Loucy (cell line): ENCODE results near the gene LAPTM5.

Experiments
- H2AFZ ChIP-seq: fragments of 200-600 bp; sonication (generic); 2 replicates; pipeline ENCODE4 v1.6.0; 2016; ENCODE audit warnings: antibody characterized with exemption, mild to moderate bottlenecking, low read length, moderate library complexity
- H3F3A ChIP-seq: fragments of 200-600 bp; 2 replicates; pipeline ENCODE4 v1.6.0; 2016; ENCODE audit warnings: antibody characterized with exemption, low read depth, mild to moderate bottlenecking
- H3K27me3 ChIP-seq: fragments of 200-600 bp; sonication (generic); 2 replicates; pipeline ENCODE4 v1.6.1; 2014; ENCODE audit warnings: low read length, mild to moderate bottlenecking; ENCODE audit not compliant: insufficient read depth, poor library complexity, severe bottlenecking
- H3K36me3 ChIP-seq: fragments of 200-600 bp; sonication (generic); 2 replicates; pipeline ENCODE4 v1.6.1; 2016; ENCODE audit warnings: low read length; ENCODE audit not compliant: insufficient read depth
- H3K4me1 ChIP-seq: fragments of 200-600 bp; sonication (generic); 2 replicates; pipeline ENCODE4 v1.5.1; 2014; ENCODE audit warnings: low read length, mild to moderate bottlenecking; ENCODE audit not compliant: insufficient read depth, poor library complexity, severe bottlenecking
- H3K4me2 ChIP-seq: fragments of 200-600 bp; sonication (generic); 2 replicates; pipeline ENCODE4 v1.6.0; 2014; ENCODE audit warnings: antibody characterized with exemption, low read length, low read depth, mild to moderate bottlenecking; ENCODE audit not compliant: poor library complexity, severe bottlenecking
- H3K4me3 ChIP-seq: fragments of 200-600 bp; sonication (generic); 2 replicates; pipeline ENCODE4 v1.5.1; 2014; ENCODE audit warnings: low read length, mild to moderate bottlenecking, mixed read lengths; ENCODE audit not compliant: poor library complexity, severe bottlenecking
- H3K79me2 ChIP-seq: fragments of 200-600 bp; sonication (generic); 2 replicates; pipeline ENCODE4 v1.6.1; 2014; ENCODE audit warnings: low read length; ENCODE audit not compliant: insufficient read depth
- H3K9ac ChIP-seq: fragments of 200-600 bp; sonication (generic); 2 replicates; pipeline ENCODE4 v1.6.0; 2014; ENCODE audit warnings: mild to moderate bottlenecking, low read depth, low read length, moderate library complexity; ENCODE audit not compliant: poor library complexity, severe bottlenecking
- H3K9me2 ChIP-seq: fragments of 200-600 bp; sonication (generic); replicated peaks from 2 replicates; pipeline ENCODE4 v1.6.1; 2016; ENCODE audit warnings: low read depth, low read length, mixed read lengths
- H3K9me3 ChIP-seq: fragments of 200-600 bp; sonication (generic); 2 replicates; pipeline ENCODE4 v1.6.1; 2014; ENCODE audit warnings: mild to moderate bottlenecking, antibody characterized with exemption, low read length, low read depth; ENCODE audit not compliant: insufficient read depth
- H4K20me1 ChIP-seq: fragments of 200-600 bp; sonication (generic); 2 replicates; pipeline ENCODE4 v1.6.0; 2014; ENCODE audit warnings: antibody characterized with exemption, low read length, mild to moderate bottlenecking; ENCODE audit not compliant: insufficient read depth, poor library complexity, severe bottlenecking
- EZH2phosphoT487 ChIP-seq: fragments of 200-600 bp; IDR thresholded peaks from 2 replicates; pipeline ENCODE4 v1.6.1; 2018; ENCODE audit warnings: antibody characterized with exemption, mild to moderate bottlenecking, moderate library complexity, borderline replicate concordance
- TF ChIP-seq, protein P1 (sequence below): fragments of 200-600 bp; sonication (generic); conservative IDR thresholded peaks from 2 replicates; pipeline ENCODE4 v1.5.1; 2014; ENCODE audit warnings: mild to moderate bottlenecking, antibody characterized with exemption, low read length

LAPTM5 gene

GRCh38 chr1:30763651-30764248, 6.2 kb upstream of the LAPTM5 start:
- Histone ChIP-seq H3K27me3 (no peaks in the 10 kb centered on the region), H3K36me3 (no peaks in the 10 kb centered on the region), H3K9ac (peak overlapping the region; percentile 15), H3K4me1 (peaks cover 53% of the 10 kb centered on the region), H3K4me2 (no peak overlapping the region), H3F3A (no peaks in the 10 kb centered on the region), H3K9me3 (no peaks in the 10 kb centered on the region), H4K20me1 (no peaks in the 10 kb centered on the region), H2AFZ (no peak overlapping the region), H3K4me3 (no peak overlapping the region), H3K79me2 (no peaks in the 10 kb centered on the region), H3K9me2 (no peaks in the 10 kb centered on the region)
- no peak for TF ChIP-seq EZH2phosphoT487
- TF ChIP-seq, protein P1, sequence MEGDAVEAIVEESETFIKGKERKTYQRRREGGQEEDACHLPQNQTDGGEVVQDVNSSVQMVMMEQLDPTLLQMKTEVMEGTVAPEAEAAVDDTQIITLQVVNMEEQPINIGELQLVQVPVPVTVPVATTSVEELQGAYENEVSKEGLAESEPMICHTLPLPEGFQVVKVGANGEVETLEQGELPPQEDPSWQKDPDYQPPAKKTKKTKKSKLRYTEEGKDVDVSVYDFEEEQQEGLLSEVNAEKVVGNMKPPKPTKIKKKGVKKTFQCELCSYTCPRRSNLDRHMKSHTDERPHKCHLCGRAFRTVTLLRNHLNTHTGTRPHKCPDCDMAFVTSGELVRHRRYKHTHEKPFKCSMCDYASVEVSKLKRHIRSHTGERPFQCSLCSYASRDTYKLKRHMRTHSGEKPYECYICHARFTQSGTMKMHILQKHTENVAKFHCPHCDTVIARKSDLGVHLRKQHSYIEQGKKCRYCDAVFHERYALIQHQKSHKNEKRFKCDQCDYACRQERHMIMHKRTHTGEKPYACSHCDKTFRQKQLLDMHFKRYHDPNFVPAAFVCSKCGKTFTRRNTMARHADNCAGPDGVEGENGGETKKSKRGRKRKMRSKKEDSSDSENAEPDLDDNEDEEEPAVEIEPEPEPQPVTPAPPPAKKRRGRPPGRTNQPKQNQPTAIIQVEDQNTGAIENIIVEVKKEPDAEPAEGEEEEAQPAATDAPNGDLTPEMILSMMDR, result no peak

DNA sequence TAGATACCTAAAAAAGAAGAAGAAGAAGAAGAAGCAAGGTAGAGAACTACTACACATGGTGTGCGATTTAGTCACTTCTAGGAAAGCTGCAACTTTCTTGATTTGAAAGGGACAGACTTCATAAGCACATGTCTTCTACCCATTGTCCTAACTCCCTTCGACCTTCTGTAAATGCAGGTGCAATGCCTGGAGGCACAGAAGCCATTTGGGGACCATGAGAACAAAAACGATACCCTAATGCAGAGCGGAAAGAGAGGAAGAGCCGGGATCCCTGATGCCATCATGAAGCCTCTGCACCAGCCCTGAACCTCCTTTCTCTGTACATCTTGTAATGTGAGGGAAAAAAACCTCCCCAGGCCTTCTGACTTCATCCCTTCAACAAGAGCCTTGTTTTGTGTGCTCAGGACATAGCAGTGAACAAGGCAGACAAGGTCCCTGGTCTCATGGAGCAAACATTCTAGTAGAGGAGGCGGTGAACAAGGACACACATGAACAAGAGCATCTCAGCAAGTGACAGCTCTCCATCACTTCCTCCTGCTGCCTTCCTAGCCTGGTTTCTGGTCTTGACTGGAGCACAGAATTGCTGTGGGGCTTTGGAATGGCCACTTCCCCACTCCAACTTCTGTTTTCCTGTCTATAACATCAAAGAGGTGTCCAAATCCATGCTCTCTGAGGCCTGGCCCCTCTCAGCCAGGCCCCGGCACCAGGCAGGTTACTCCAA, 5.5 kb upstream of the LAPTM5 start:
- H4K20me1 ChIP-seq, result no peaks in the 10 kb centered on the region
- H3K79me2 ChIP-seq, result peaks cover 3% of the 10 kb centered on the region; the same call in 1 of the 2 replicates
- no peak overlapping the region for H3K4me2 ChIP-seq
- no peak overlapping the region for H2AFZ ChIP-seq
- peak overlapping the region; percentile 15 for H3K9ac ChIP-seq
- H3K27me3 ChIP-seq, result no peaks in the 10 kb centered on the region
- peaks cover 53% of the 10 kb centered on the region for H3K4me1 ChIP-seq
- H3K9me3 ChIP-seq, result no peaks in the 10 kb centered on the region
- no peak overlapping the region for H3K4me3 ChIP-seq
- no peaks in the 10 kb centered on the region for H3K36me3 ChIP-seq
- no peaks in the 10 kb centered on the region for H3F3A ChIP-seq
- TF ChIP-seq, protein P1, result no peak
- no peak for TF ChIP-seq EZH2phosphoT487
- H3K9me2 ChIP-seq, result no peaks in the 10 kb centered on the region

GRCh38 chr1:30762152-30762929, 4.8 kb upstream of the LAPTM5 start:
- no peak overlapping the region for H2AFZ ChIP-seq
- peak overlapping the region; percentile 23 for H3K4me2 ChIP-seq
- no peaks in the 10 kb centered on the region for H3K9me2 ChIP-seq
- no peaks in the 10 kb centered on the region for H3K9me3 ChIP-seq
- no peaks in the 10 kb centered on the region for H4K20me1 ChIP-seq
- no peak overlapping the region for H3K4me3 ChIP-seq
- H3K9ac ChIP-seq, result peak overlapping the region; percentile 45
- H3K4me1 ChIP-seq, result peaks cover 55% of the 10 kb centered on the region
- H3K36me3 ChIP-seq, result no peaks in the 10 kb centered on the region
- no peaks in the 10 kb centered on the region for H3F3A ChIP-seq
- H3K79me2 ChIP-seq, result peaks cover 9% of the 10 kb centered on the region
- TF ChIP-seq EZH2phosphoT487, result no peak
- TF ChIP-seq, protein P1, result no peak
- H3K27me3 ChIP-seq, result peaks cover under 1% of the 10 kb centered on the region
